Measurements from ENCODE around the gene ADAMTS6.

DNA sequence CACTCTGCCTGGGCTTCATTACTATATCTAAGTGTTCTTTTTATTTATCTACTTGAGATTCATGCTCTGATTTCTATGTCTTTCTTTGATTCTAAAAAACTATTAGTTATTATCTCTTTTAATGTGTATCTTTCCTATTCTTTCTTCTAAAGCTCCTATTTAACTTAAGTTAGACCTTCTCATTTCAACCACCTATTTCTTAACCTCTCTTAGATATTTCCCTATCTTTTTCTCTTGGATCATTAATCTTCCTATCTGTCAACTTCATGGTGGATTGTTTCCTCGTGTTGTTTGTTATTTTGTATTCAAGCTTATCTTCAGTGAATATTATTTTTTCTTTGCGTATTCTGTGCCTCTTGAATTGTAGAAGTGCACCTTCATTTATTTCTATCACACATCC, 202.1 kb downstream of the ADAMTS6 start:
- no peak for TF ChIP-seq POLR2A (IDR thresholded peaks at IDR 0.05)
- TF ChIP-seq, protein P1, sequence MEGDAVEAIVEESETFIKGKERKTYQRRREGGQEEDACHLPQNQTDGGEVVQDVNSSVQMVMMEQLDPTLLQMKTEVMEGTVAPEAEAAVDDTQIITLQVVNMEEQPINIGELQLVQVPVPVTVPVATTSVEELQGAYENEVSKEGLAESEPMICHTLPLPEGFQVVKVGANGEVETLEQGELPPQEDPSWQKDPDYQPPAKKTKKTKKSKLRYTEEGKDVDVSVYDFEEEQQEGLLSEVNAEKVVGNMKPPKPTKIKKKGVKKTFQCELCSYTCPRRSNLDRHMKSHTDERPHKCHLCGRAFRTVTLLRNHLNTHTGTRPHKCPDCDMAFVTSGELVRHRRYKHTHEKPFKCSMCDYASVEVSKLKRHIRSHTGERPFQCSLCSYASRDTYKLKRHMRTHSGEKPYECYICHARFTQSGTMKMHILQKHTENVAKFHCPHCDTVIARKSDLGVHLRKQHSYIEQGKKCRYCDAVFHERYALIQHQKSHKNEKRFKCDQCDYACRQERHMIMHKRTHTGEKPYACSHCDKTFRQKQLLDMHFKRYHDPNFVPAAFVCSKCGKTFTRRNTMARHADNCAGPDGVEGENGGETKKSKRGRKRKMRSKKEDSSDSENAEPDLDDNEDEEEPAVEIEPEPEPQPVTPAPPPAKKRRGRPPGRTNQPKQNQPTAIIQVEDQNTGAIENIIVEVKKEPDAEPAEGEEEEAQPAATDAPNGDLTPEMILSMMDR (IDR thresholded peaks at IDR 0.05) = no peak

Data from heart left ventricle (tissue), 13 donors.